Motor neuron (in vitro differentiated cells): Measurements from ENCODE around the gene PLK1. TPM values are rescaled to one million over a fixed set of nuclear protein-coding genes. Genes with fewer than 3 reads are reported as not detected.
"Not testable (repeated sequence)": the region's sequence is repeated elsewhere in the genome, so short reads cannot be mapped to it uniquely, and the experiment has no call there.

ENCODE experiments used
- ATAC-seq, 8 experiments: fragments of 200-7000 bp; cut with Tn5 transposase; replicated peaks in 6 of 8; 2 replicates each; pipeline ENCODE4 v1.8.0; 2021; ENCODE audit warnings: mild to moderate bottlenecking in 8 of 8, moderate library complexity in 8 of 8
- H3K27ac ChIP-seq, 2 donors: fragments of 250-450 bp; sonication (Bioruptor Pico); 2 replicates each; pipeline ENCODE4 v1.9.0; 2021; ENCODE audit warnings: antibody characterized with exemption in 2 of 2, mild to moderate bottlenecking in 2 of 2, moderate library complexity in 1 of 2
- H3K4me1 ChIP-seq, 2 donors: fragments of 250-450 bp; sonication (Bioruptor Pico); replicated peaks in 1 of 2; 2 replicates each; pipeline ENCODE4 v1.6.1; 2021; ENCODE audit warnings: antibody characterized with exemption in 2 of 2, mild to moderate bottlenecking in 2 of 2, moderate library complexity in 1 of 2
- H3K4me3 ChIP-seq, 5 donors: fragments of 250-450 bp; sonication (Bioruptor Pico); 2 replicates each; pipeline ENCODE4 v1.9.0; 2021; ENCODE audit warnings: antibody characterized with exemption in 5 of 5, mild to moderate bottlenecking in 5 of 5, moderate library complexity in 4 of 5
- WGBS, 10 experiments: fragments of 450-650 bp; shearing (Covaris generic); methylation state at CpG; one replicate each; pipeline ENCODE4 v1.0.0; 2022; 5-methylcytosine and 5-hydroxymethylcytosine counted together
- in situ Hi-C, 9 experiments: fragments of 400-800 bp; cut with MboI; loops; one replicate each; pipeline ENCODE4 v1.15.0; 2021; ENCODE audit warnings: low sequenced_read_pairs in 9 of 9, low pct_unique_long_range_greater_than_20kb in 2 of 9; ENCODE audit not compliant: unreplicated experiment in 9 of 9
- total RNA-seq, 8 experiments: library from RNA; unstranded; fragments of 300-600 nt; gene quantifications; 2 replicates each; pipeline versions ENCODE4 v1.2.3 to v1.2.4, GENCODE V29; 2022

PLK1 gene
- total RNA-seq, result 10 to 100 TPM in 3 of 8 experiments, 1 to 10 TPM in 4, under 1 TPM in 1; 0.92 to 70.2 (median 4.3) TPM

DNA sequence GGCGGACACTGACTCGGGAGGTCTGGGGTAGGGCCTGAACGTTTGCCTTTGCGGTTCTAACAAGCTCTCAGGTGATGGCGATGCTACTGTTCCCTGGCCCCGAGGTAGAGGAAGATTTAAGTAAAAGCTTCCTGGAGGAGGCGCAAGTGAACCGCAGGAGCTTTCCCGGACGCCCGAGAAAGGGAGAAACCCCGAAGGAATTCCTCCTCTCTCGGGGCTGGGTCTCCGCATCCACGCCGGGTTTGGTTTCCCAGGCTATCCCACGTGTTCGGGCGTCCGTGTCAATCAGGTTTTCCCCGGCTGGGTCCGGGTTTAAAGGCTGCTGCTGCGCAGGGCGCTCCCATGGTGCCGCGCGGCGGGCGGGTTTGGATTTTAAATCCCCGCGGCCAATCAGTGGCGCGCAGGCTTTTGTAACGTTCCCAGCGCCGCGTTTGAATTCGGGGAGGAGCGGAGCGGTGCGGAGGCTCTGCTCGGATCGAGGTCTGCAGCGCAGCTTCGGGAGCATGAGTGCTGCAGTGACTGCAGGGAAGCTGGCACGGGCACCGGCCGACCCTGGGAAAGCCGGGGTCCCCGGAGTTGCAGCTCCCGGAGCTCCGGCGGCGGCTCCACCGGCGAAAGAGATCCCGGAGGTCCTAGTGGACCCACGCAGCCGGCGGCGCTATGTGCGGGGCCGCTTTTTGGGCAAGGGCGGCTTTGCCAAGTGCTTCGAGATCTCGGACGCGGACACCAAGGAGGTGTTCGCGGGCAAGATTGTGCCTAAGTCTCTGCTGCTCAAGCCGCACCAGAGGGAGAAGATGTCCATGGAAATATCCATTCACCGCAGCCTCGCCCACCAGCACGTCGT lies at the start of gene PLK1:
PLK1 (plus strand) TSS at position 460 of the 844 bp plus-strand sequence; CDS start at position 504, 44 bp downstream.
- ATAC-seq, result peak; percentile 91 to 99 (median 98)
- peak within 1 kb of the TSS; percentile 30 to 44 (median 34) for H3K4me3 ChIP-seq
- in situ Hi-C loops, result loop anchor here in 1 of 9 experiments (25.0 kb wide), 1 partner anchor 834 kb away; no protein-coding TSS in a partner anchor
- peaks cover 4 to 14% of the 10 kb centered on the region in 2 donors for H3K4me1 ChIP-seq
- H3K27ac ChIP-seq, result peak within 1 kb of the TSS in 1 of 2 donors; percentile 50
- 0 to 11% (median 2%) methylated on average over 7 to 39 of the region's 75 CpGs; no CpG with 5 or more reads in 3 of the 10 experiments for WGBS, 10 experiments

- Histone ChIP-seq H3K4me1 (no peaks in the 10 kb centered on the region), H3K27ac (no peak overlapping the region), H3K4me3 (no peak overlapping the region)
- WGBS, 10 experiments, result 80 to 100% (median 96%) methylated on average over 1 to 8 of the region's 8 CpGs; no CpG with 5 or more reads in 1 of the 10 experiments
- in situ Hi-C loops, result no loop called here
- no peak for ATAC-seq
Measured at GRCh38 chr16:23629516-23629915, 49.2 kb upstream of the PLK1 start.

DNA sequence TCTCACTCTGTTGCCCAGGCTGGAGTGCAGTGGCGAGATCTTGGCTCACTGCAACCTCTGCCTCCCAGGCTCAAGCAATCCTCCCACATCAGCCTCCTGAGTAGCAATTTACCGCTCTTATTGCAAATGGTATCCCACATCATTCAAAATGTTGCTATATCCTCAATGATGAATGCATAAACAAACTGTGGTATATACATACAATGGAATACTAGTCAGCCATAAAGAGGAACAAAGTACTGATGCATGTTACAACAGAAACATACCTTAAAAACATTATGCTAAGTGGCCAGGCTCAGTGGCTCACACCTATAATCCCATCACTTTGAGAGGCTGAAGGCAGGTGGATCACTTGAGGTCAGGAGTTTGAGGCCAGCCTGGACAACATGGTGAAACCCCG lies 46.8 kb upstream of the PLK1 start:
- H3K27ac ChIP-seq, in situ Hi-C loops, H3K4me3 ChIP-seq, ATAC-seq, H3K4me1 ChIP-seq: not testable (repeated sequence)
- 100% methylated on average over 1 to 3 of the region's 3 CpGs; no CpG with 5 or more reads in 3 of the 10 experiments for WGBS, 10 experiments

- no peak for ATAC-seq
- Histone ChIP-seq H3K27ac (no peak overlapping the region), H3K4me3 (no peak overlapping the region), H3K4me1 (no peaks in the 10 kb centered on the region)
- WGBS, 10 experiments, result 92 to 100% (median 96%) methylated on average over 1 to 4 of the region's 4 CpGs; no CpG with 5 or more reads in 1 of the 10 experiments
- in situ Hi-C loops, result no loop called here
Measured at GRCh38 chr16:23634461-23635036, 44.1 kb upstream of the PLK1 start.

DNA sequence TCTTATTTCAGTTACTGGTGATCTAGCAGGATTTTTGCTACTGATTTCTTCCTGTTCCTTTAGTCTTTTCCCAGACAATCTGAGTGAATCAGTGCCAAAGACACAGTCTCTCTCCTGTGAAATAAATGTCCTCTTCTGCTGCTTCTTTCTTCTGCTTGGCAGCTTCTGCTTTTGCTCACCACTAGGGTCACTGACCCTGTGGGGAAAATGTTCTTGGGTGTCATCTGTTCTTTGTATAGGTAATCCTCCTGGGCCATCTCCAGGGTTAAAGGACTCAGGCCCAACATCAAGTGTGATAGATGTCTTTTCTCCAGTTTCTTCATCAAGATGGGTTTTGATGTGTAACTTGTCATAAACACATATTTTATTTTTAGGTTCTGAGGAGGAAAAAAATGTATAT lies 42.7 kb upstream of the PLK1 start:
- no peak for ATAC-seq
- Histone ChIP-seq H3K27ac (no peak overlapping the region), H3K4me1 (peaks cover 0 to 7% of the 10 kb centered on the region in 2 donors), H3K4me3 (no peak overlapping the region)
- in situ Hi-C loops, result no loop called here

- ATAC-seq, result peak in 2 of 8 experiments; percentile 12 to 25
- peaks cover 6 to 13% of the 10 kb centered on the region in 2 donors for H3K4me1 ChIP-seq
- in situ Hi-C loops, result no loop called here
- H3K4me3 ChIP-seq, result peak overlapping the region; percentile 63 to 95 (median 84)
- H3K27ac ChIP-seq, result peak overlapping the region; percentile 31 to 92
- 0 to 40% (median 2%) methylated on average over 1 to 6 of the region's 8 CpGs; no CpG with 5 or more reads in 2 of the 10 experiments for WGBS, 10 experiments
Measured at GRCh38 chr16:23640615-23640930, 38.1 kb upstream of the PLK1 start.

DNA sequence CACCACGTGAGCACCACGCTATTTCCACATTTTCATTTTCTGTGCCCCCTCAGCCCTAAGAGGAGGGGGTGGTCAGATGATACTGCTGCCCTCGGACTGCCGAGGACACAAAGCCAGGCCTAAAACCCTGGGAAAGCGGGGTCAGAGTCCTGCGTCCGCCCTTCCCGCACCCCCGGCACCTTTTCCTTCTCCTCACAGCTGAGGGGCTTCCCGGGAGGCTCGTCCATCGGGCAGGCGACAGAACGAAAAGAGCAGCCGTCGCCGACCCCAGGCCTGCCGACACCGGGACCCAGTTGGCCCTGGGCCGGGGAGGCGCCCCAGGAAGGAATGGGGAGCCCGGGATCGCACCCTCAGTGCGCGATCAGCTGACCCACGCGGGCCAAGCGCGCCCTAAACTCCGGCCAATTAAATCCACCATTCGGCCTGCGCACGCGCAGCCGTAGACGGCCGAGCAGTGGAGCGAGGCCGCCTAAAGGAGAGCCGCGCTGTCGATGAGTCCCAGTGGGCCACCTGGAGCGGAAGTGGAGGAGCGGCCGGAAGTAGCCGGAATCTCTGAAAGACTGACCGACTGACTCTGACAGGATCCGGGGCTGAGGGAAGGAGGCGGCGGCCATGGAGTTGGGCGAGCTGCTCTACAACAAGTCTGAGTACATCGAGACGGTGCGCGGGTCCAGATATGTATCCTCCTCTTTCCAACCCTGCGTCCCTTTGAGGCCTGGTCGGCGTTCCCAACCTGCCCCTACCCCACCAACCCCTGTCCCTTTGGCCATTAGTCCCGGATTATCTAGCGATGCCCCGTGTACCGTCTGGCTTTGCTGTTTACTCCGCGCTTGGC lies 37.5 kb upstream of the PLK1 start, which contains the start of the genes DCTN5 and PALB2:
DCTN5 (plus strand) TSS at position 536 of the 835 bp plus-strand sequence; CDS start at position 613, 77 bp downstream.
PALB2 (minus strand) TSS at position 380 of the 835 bp plus-strand sequence; CDS start at position 227, 153 bp downstream.
- WGBS, 10 experiments, result 0 to 13% (median 0%) methylated on average over 1 to 17 of the region's 64 CpGs; no CpG with 5 or more reads in 2 of the 10 experiments

DNA sequence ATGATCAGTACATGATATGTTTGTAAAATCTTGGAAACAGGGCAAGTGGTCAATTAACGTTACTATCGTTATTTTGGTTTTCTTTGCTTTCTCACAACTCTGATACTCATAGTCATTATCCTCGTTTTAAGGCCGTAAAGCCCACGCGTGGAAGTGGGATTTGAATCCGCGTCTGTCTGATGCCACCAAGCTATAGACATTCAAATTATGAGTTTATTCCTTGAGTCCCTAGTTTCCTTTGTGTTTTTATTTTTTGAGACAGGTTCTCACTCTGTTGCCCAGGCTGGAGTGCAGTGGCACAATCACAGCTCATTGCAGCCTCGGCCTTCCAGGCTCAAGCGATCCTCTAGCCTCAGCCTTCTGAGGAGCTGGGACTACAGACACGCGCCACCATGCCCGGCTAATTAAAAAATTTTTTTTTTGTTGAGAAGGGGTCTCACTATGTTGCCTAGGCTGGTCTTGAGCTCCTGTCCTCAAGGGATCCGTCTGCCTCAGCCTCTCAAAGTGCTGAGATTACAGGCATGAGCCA lies 36.4 kb upstream of the PLK1 start:
- ATAC-seq, result no peak
- 0 to 91% (median 40%) methylated on average over 2 to 12 of the region's 14 CpGs; no CpG with 5 or more reads in 1 of the 10 experiments for WGBS, 10 experiments
- peak overlapping the region; percentile 77 to 92 for H3K27ac ChIP-seq
- peak overlapping the region; percentile 63 to 95 (median 84) for H3K4me3 ChIP-seq
- in situ Hi-C loops, result no loop called here
- peaks cover 6 to 13% of the 10 kb centered on the region in 2 donors for H3K4me1 ChIP-seq

More for the DNA sequence above, 37.5 kb upstream of the PLK1 start, which contains the start of the genes DCTN5 and PALB2:
- peak; percentile 96 to 99 (median 99) for ATAC-seq
- H3K4me1 ChIP-seq, result peaks cover 6 to 13% of the 10 kb centered on the region in 2 donors
- peak within 1 kb of the TSS; percentile 63 to 95 (median 84) for H3K4me3 ChIP-seq
- peak within 1 kb of the TSS; percentile 77 to 92 for H3K27ac ChIP-seq
- in situ Hi-C loops, result no loop called here

DNA sequence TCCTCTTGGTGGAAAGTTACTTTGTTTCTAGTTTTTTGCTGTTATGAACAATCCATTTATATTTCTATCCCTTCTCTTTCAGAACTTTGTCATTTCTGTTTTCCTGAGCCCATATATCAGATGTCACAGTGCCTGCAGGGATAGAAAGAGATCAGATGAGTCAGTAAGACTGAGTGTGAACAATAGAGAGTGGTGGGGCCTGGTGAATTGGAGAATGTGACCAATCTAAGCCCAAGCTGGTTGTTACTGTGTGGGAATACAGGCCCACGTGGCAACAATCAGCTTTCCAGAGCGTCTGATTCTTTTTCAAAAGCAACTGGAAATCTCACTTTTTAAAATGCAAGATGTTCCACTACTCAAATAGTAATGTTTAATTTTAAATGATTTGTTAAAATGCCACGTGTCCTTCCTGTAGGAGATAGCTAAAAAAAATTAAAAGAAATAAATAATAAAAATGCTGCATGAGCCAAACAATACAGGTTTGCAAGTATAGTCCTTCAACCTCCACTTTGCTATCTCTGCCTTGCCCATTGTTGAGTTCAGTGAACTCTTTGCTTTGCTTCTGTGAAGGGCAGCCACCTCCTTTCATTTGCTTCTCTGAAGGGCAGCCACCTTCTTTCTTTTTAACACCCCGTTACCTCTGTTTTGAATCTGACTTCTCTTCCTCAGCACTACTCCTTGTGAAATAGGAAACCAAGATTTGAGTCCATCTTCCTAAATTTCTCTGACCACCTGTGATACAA lies 27.8 kb upstream of the PLK1 start:
- in situ Hi-C loops, result no loop called here
- H3K4me1 ChIP-seq, result no peaks in the 10 kb centered on the region
- no peak overlapping the region for H3K4me3 ChIP-seq
- H3K27ac ChIP-seq, result no peak overlapping the region
- WGBS, 10 experiments, result 53 to 100% (median 72%) methylated on average over 2 to 4 of the region's 4 CpGs; no CpG with 5 or more reads in 1 of the 10 experiments
- ATAC-seq, result peak in 5 of 8 experiments; percentile 90 to 100 (median 94)

- WGBS, 10 experiments, result 80 to 100% (median 94%) methylated on average over 1 to 4 of the region's 4 CpGs
- Histone ChIP-seq H3K4me1 (no peaks in the 10 kb centered on the region), H3K27ac (no peak overlapping the region), H3K4me3 (no peak overlapping the region)
- no peak for ATAC-seq
- in situ Hi-C loops, result no loop called here
Measured at GRCh38 chr16:23651943-23652468, 26.7 kb upstream of the PLK1 start.

GRCh38 chr16:23663918-23664317 lies 14.8 kb upstream of the PLK1 start:
- Histone ChIP-seq H3K4me3 (no peak overlapping the region), H3K4me1 (no peaks in the 10 kb centered on the region), H3K27ac (no peak overlapping the region)
- WGBS, 10 experiments, result 84 to 100% (median 100%) methylated on average over 2 of the region's 2 CpGs; no CpG with 5 or more reads in 4 of the 10 experiments
- no peak for ATAC-seq
- in situ Hi-C loops, result no loop called here
